IMR-90 (cell line): ENCODE data around the gene KCNQ1. TPM values are rescaled to one million over a fixed set of nuclear protein-coding genes. Genes with fewer than 3 reads are reported as not detected.

Experiments used
- ATAC-seq: fragments of 200-7000 bp; cut with Tn5 transposase; 2 replicates; pipeline ENCODE4 v1.9.1; 2020; ENCODE audit warnings: low read depth, mild to moderate bottlenecking, moderate library complexity
- BruUV-seq: library from RNA; stranded (reverse); fragments of 400-500 nt; replicated peaks from 2 replicates; lab custom pipeline; 2021; lab: Mats Ljungman, UMichigan
- CTCF ChIA-PET: fragments of 300-600 bp; formaldehyde crosslinking; extraction: SDS; loops from one replicate; lab custom pipeline; 2021; ENCODE audit warnings: antibody characterized with exemption; lab: Yijun Ruan, JAX
- POLR2A ChIA-PET: fragments of 300-600 bp; sonication (Branson Sonifier 250); formaldehyde crosslinking; loops from one replicate; lab custom pipeline; 2022; ENCODE audit warnings: antibody characterized with exemption; ENCODE audit not compliant: unreplicated experiment; lab: Charles Lee
- DNase-seq: peaks from one replicate; pipeline ENCODE4 v3.0.0; 2013
- H2AFZ ChIP-seq: replicated peaks from 2 replicates; pipeline ENCODE3; 2013; ENCODE audit warnings: low read length, mild to moderate bottlenecking; ENCODE audit not compliant: poor library complexity
- H2AK5ac ChIP-seq: 2 replicates; pipeline ENCODE4 v1.6.1; 2013; ENCODE audit warnings: low read depth, low read length, inconsistent platforms
- H2AK9ac ChIP-seq: replicated peaks from 2 replicates; pipeline ENCODE3; 2013; ENCODE audit warnings: mild to moderate bottlenecking, low read depth, low read length, moderate library complexity; ENCODE audit not compliant: poor library complexity
- H2BK120ac ChIP-seq: 2 replicates; pipeline ENCODE4 v1.6.1; 2013; ENCODE audit warnings: low read depth, low read length, inconsistent platforms
- H2BK15ac ChIP-seq: 3 replicates; pipeline ENCODE4 v1.6.1; 2013; ENCODE audit warnings: low read depth, low read length, inconsistent platforms
- H2BK20ac ChIP-seq: 2 replicates; pipeline ENCODE4 v1.6.1; 2013; ENCODE audit warnings: low read depth, mild to moderate bottlenecking, inconsistent platforms, low read length, moderate library complexity
- H2BK5ac ChIP-seq: 2 replicates; pipeline ENCODE4 v1.6.1; 2013; ENCODE audit warnings: mild to moderate bottlenecking, low read depth, low read length, inconsistent platforms; ENCODE audit not compliant: poor library complexity, severe bottlenecking
- H3K14ac ChIP-seq: replicated peaks from 2 replicates; pipeline ENCODE4 v1.6.1; 2013; ENCODE audit warnings: low read depth, low read length, inconsistent platforms
- H3K18ac ChIP-seq: 2 replicates; pipeline ENCODE4 v1.6.1; 2013; ENCODE audit warnings: low read depth, low read length, control low read depth
- H3K23ac ChIP-seq: 2 replicates; pipeline ENCODE4 v1.6.1; 2013; ENCODE audit warnings: low read depth, low read length, inconsistent platforms
- H3K27ac ChIP-seq: 2 replicates; pipeline ENCODE4 v1.5.1; 2013; ENCODE audit warnings: mild to moderate bottlenecking, control low read depth, low read length; ENCODE audit not compliant: insufficient read depth
- H3K27me3 ChIP-seq: 2 replicates; pipeline ENCODE4 v1.6.1; 2013; ENCODE audit warnings: low read length; ENCODE audit not compliant: control insufficient read depth, insufficient read depth
- H3K36me3 ChIP-seq: 2 replicates; pipeline ENCODE4 v1.6.1; 2013; ENCODE audit warnings: low read length, mixed read lengths; ENCODE audit not compliant: control insufficient read depth, insufficient read depth
- H3K4ac ChIP-seq: 2 replicates; pipeline ENCODE4 v1.6.1; 2013; ENCODE audit warnings: low read depth, low read length, inconsistent platforms
- H3K4me1 ChIP-seq: 2 replicates; pipeline ENCODE4 v1.6.1; 2013; ENCODE audit warnings: low read length, mixed read lengths; ENCODE audit not compliant: control insufficient read depth, insufficient read depth
- H3K4me2 ChIP-seq: 2 replicates; pipeline ENCODE4 v1.6.1; 2013; ENCODE audit warnings: low read depth, mild to moderate bottlenecking, control low read depth, low read length, moderate library complexity
- H3K4me3 ChIP-seq: 2 replicates; pipeline ENCODE4 v1.5.1; 2013; ENCODE audit warnings: low read depth, mild to moderate bottlenecking, control low read depth, low read length, moderate library complexity; ENCODE audit not compliant: insufficient read depth
- H3K56ac ChIP-seq: 2 replicates; pipeline ENCODE4 v1.6.1; 2013; ENCODE audit warnings: low read length, inconsistent platforms; ENCODE audit not compliant: insufficient read depth; ENCODE audit errors: extremely low read depth
- H3K79me1 ChIP-seq, 2 experiments: 2 replicates each; pipeline ENCODE4 v1.6.1; 2013; ENCODE audit warnings: low read length in 2 of 2, inconsistent platforms in 1 of 2, low read depth in 1 of 2
- H3K9ac ChIP-seq: 2 replicates; pipeline ENCODE4 v1.6.1; 2013; ENCODE audit warnings: low read depth, low read length, control low read depth
- H3K9me1 ChIP-seq: 2 replicates; pipeline ENCODE4 v1.6.1; 2013; ENCODE audit warnings: low read length, inconsistent platforms; ENCODE audit not compliant: insufficient read depth
- H3K9me3 ChIP-seq: 2 replicates; pipeline ENCODE4 v1.6.1; 2013; ENCODE audit warnings: low read length; ENCODE audit not compliant: control insufficient read depth, insufficient read depth
- H4K20me1 ChIP-seq: 2 replicates; pipeline ENCODE4 v1.6.1; 2013; ENCODE audit warnings: low read length, inconsistent platforms; ENCODE audit not compliant: insufficient read depth
- H4K5ac ChIP-seq: 2 replicates; pipeline ENCODE4 v1.6.1; 2013; ENCODE audit warnings: mild to moderate bottlenecking, low read depth, low read length, control low read depth
- H4K8ac ChIP-seq, 2 experiments: 2 replicates each; pipeline ENCODE4 v1.6.1; 2013; ENCODE audit warnings: low read depth in 2 of 2, low read length in 2 of 2, control low read depth in 1 of 2, inconsistent platforms in 1 of 2
- H4K91ac ChIP-seq: 2 replicates; pipeline ENCODE4 v1.6.1; 2013; ENCODE audit warnings: low read depth, low read length, inconsistent platforms; ENCODE audit not compliant: insufficient read depth
- FOS ChIP-seq: fragments of 150-350 bp; IDR thresholded peaks from 2 replicates; pipeline ENCODE4 v1.6.1; 2016; ENCODE audit warnings: low read depth, low read length
- MAFK ChIP-seq: IDR thresholded peaks from 2 replicates; pipeline ENCODE4 v1.6.1; 2012; ENCODE audit warnings: low read depth, low read length, improper control_type of control experiment
- RAD21 ChIP-seq: IDR thresholded peaks from 2 replicates; pipeline ENCODE4 v1.6.1; 2012; ENCODE audit warnings: low read length, improper control_type of control experiment
- SMC3 ChIP-seq: fragments of 150-350 bp; IDR thresholded peaks from 2 replicates; pipeline ENCODE4 v1.6.1; 2016; ENCODE audit warnings: low read depth, mild to moderate bottlenecking, antibody characterized with exemption, low read length, moderate library complexity
- WGBS, 2 experiments: methylation state at CpG; one replicate each; pipeline versions ENCODE4 v1.1.5 to v1.1.7; 2013; ENCODE audit warnings: missing lambda C conversion rate in 2 of 2; ENCODE audit not compliant: insufficient read length in 1 of 2; ENCODE audit errors: extremely low coverage in 2 of 2; 5-methylcytosine and 5-hydroxymethylcytosine counted together
- dilution Hi-C: fragments of 300-500 bp; cut with HindIII; formaldehyde crosslinking; loops from one replicate; pipeline ENCODE4 v1.14.3; 2018; ENCODE audit warnings: low sequenced_read_pairs; ENCODE audit not compliant: unreplicated experiment
- in situ Hi-C: fragments of 300-500 bp; cut with MboI; formaldehyde crosslinking; loops from 3 replicates; pipeline ENCODE4 v1.14.3; 2019; ENCODE audit warnings: low sequenced_read_pairs, inconsistent platforms, mixed read lengths
- intact Hi-C: fragments of 100-400 bp; cut with micrococcal nuclease; formaldehyde crosslinking; loops from 2 replicates; pipeline ENCODE4 v1.10.0; 2022
- polyA plus RNA-seq, 3 experiments: library from polyadenylated mRNA; depleted of rRNA; stranded (reverse); fragments of >200 nt; gene quantifications; 2 replicates each; pipeline ENCODE4 v1.2.3, GENCODE V29; 2012; ENCODE audit warnings: low replicate concordance in 1 of 3
- total RNA-seq: library from RNA; depleted of rRNA; stranded (reverse); fragments of >200 nt; gene quantifications from 2 replicates; pipeline ENCODE4 v1.2.3, GENCODE V29; 2012
- TF ChIP-seq, protein P1 (sequence below): fragments of 150-350 bp; IDR thresholded peaks from 2 replicates; pipeline ENCODE4 v1.6.1; 2016; ENCODE audit warnings: low read depth, mild to moderate bottlenecking, low read length, moderate library complexity, borderline replicate concordance
- TF ChIP-seq, protein P2 (sequence below): conservative IDR thresholded peaks from 2 replicates; pipeline ENCODE4 v1.5.1; 2012; ENCODE audit warnings: mild to moderate bottlenecking, low read depth, low read length, improper control_type of control experiment

Gene KCNQ1
- total and polyA plus RNA-seq, 2 of the 4 experiments (the other 2 are of a cell fraction): 0.07 TPM; not detected in 1

DNA sequence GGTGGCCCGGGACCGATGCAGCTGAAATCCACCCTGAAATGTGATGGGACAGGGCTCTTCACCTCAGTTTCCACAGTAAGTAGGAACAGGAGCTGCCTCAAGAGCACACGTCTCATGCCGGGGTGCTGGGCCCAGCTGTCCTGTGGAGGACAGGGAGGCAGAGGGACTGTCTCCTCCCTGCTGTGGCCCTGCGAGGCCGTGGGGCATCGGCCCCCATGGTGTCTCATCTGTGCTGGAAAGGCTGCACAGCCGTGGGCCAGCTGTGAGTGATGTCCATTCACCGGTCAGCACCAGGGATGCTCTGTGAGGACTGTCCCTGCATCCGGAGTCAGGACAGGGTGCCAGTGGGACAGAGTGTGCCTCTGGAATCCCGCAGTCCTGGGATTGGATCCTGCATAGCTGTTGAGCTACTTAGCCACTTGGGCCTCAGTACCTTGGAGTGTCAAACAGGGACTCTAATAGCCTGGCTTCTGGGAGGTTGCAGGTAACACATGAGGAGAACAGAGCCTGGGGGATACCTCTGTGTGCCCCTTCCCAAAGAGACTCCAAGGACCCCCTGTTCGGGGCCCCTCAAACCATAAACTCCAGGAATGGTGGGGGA is 17.0 kb upstream of the KCNQ1 start:
- ChIA-PET CTCF (interaction anchor here (0.7 to 1.0 kb wide), 3 partner anchors 103 to 464 kb away, joined by 3 to 4 read pairs (median 4); no protein-coding TSS in a partner anchor), POLR2A (no interaction called here)
- Histone ChIP-seq H2BK20ac (no peak overlapping the region), H4K20me1 (no peaks in the 10 kb centered on the region), H3K4ac (no peak overlapping the region), H3K27ac (no peak overlapping the region), H3K23ac (no peak overlapping the region), H3K79me1 (no peaks in the 10 kb centered on the region), H2BK15ac (no peak overlapping the region), H3K27me3 (peaks cover 11% of the 10 kb centered on the region; the same call in 1 of the 2 replicates), H3K9me1 (no peaks in the 10 kb centered on the region), H3K36me3 (no peaks in the 10 kb centered on the region), H2AK9ac (no peak overlapping the region), H3K4me2 (no peak overlapping the region), H3K9ac (no peak overlapping the region), H4K8ac (no peak overlapping the region), H2AK5ac (no peak overlapping the region), H2BK120ac (no peak overlapping the region), H3K14ac (no peak overlapping the region), H3K18ac (no peak overlapping the region), H4K5ac (no peak overlapping the region), H4K91ac (no peak overlapping the region), H3K9me3 (no peaks in the 10 kb centered on the region), H3K56ac (no peak overlapping the region), H2AFZ (peak overlapping the region; percentile 26), H2BK5ac (no peak overlapping the region), H3K4me3 (no peak overlapping the region), H3K4me1 (no peaks in the 10 kb centered on the region)
- no TSS peak for BruUV-seq
- intact Hi-C loops (loop anchor here (1.0 kb wide), 1 partner anchor 460 kb away; no protein-coding TSS in a partner anchor), in situ Hi-C loops (loop anchor here (5.0 to 10.0 kb wide), 2 partner anchors 104 to 467 kb away; no protein-coding TSS in a partner anchor), dilution Hi-C loops (no loop called here)
- DNase-seq (no peak), ATAC-seq (peak; percentile 13; the same call in 1 of the 2 replicates)
- 80% methylated on average over 5 of the region's 12 CpGs; no CpG with 5 or more reads in 1 of the 2 experiments for WGBS, 2 experiments
- no peak for TF ChIP-seq MAFK
- TF ChIP-seq, protein P1, sequence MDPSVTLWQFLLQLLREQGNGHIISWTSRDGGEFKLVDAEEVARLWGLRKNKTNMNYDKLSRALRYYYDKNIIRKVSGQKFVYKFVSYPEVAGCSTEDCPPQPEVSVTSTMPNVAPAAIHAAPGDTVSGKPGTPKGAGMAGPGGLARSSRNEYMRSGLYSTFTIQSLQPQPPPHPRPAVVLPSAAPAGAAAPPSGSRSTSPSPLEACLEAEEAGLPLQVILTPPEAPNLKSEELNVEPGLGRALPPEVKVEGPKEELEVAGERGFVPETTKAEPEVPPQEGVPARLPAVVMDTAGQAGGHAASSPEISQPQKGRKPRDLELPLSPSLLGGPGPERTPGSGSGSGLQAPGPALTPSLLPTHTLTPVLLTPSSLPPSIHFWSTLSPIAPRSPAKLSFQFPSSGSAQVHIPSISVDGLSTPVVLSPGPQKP: no peak
- TF ChIP-seq SMC3: no peak
- TF ChIP-seq, protein P2, sequence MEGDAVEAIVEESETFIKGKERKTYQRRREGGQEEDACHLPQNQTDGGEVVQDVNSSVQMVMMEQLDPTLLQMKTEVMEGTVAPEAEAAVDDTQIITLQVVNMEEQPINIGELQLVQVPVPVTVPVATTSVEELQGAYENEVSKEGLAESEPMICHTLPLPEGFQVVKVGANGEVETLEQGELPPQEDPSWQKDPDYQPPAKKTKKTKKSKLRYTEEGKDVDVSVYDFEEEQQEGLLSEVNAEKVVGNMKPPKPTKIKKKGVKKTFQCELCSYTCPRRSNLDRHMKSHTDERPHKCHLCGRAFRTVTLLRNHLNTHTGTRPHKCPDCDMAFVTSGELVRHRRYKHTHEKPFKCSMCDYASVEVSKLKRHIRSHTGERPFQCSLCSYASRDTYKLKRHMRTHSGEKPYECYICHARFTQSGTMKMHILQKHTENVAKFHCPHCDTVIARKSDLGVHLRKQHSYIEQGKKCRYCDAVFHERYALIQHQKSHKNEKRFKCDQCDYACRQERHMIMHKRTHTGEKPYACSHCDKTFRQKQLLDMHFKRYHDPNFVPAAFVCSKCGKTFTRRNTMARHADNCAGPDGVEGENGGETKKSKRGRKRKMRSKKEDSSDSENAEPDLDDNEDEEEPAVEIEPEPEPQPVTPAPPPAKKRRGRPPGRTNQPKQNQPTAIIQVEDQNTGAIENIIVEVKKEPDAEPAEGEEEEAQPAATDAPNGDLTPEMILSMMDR: no peak
- no peak for TF ChIP-seq FOS
- no peak for TF ChIP-seq RAD21
